Measurements from ENCODE around the gene ADCY2.

DNA sequence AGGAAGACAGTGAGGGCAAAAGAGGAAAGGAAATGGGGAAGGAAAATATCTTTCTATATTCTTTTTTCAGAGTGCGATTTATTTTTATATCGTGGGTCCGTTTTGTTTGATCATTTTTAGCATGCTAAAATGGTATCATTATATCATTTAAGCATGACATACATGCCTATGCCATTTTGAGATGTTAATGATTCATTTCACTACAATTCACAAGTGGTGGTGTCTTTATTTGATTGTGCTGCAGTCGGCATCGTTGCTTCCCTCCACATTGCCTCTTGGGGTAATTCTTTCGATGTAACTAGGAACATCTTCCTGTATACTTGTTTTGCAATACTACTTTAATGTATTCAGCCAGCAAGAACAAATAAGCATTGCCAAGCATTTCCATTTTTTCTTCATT, 309.8 kb downstream of the ADCY2 start:
- TF ChIP-seq, protein P1, sequence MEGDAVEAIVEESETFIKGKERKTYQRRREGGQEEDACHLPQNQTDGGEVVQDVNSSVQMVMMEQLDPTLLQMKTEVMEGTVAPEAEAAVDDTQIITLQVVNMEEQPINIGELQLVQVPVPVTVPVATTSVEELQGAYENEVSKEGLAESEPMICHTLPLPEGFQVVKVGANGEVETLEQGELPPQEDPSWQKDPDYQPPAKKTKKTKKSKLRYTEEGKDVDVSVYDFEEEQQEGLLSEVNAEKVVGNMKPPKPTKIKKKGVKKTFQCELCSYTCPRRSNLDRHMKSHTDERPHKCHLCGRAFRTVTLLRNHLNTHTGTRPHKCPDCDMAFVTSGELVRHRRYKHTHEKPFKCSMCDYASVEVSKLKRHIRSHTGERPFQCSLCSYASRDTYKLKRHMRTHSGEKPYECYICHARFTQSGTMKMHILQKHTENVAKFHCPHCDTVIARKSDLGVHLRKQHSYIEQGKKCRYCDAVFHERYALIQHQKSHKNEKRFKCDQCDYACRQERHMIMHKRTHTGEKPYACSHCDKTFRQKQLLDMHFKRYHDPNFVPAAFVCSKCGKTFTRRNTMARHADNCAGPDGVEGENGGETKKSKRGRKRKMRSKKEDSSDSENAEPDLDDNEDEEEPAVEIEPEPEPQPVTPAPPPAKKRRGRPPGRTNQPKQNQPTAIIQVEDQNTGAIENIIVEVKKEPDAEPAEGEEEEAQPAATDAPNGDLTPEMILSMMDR (IDR thresholded peaks at IDR 0.05) = no peak
- TF ChIP-seq EP300 (IDR thresholded peaks at IDR 0.05) = no peak
- TF ChIP-seq POLR2AphosphoS5 (IDR thresholded peaks at IDR 0.05) = no peak
- TF ChIP-seq POLR2A (IDR thresholded peaks at IDR 0.05) = no peak

Data from stomach (tissue), 4 donors.